Activated T-cell treated with anti-CD3 and anti-CD28 coated beads for 1 hour (primary cell): ENCODE measurements around the gene FAM20C.

Experiments
- DNase-seq: peaks from one replicate; pipeline ENCODE4 v3.0.0-alpha.2; 2020; ENCODE audit warnings: low read depth

FAM20C gene

DNA sequence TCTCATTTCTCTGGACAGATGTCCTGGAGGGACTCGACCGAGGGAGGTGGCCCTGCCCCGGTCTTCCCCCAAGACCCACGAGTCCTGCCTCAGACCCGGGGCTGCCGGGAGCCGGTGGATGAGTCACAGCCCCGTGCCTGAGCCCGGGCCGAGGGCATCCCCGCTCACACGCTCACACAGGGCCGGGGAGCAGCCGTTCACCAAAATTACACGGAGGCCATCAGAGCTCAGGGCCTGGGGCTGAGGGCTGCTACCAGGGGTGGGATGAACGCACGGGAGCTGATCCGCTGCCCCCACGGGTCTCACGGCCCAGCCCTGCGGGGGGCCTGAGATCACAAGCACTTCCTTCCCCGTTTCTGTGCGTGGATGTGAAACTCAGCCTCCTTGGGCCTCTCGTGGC is 17.5 kb downstream of the FAM20C start:
- no peak for DNase-seq

- no peak for DNase-seq
Observed at GRCh38 chr7:210401-210925, 18.1 kb downstream of the FAM20C start.

- DNase-seq, result no peak
Observed at GRCh38 chr7:211033-211714, 18.8 kb downstream of the FAM20C start.

DNA sequence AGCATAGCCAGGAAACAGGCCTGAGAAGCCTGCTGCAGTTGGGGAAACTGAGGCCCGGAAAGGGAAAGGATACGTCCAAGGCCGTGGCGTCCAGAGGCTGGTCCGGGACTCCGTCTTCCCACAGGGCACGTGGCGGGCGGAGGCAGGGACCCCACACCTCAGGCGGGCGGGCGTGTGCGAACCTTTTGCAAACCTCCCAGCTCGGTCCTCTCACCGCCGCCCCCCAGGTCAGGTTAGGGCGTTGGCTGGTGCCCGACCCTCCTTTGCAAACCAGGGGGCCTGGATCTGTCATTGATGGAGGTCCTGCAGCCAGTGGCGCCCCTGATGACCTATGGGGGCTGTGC is 19.3 kb downstream of the FAM20C start:
- DNase-seq, result no peak

GRCh38 chr7:212754-213153 is 20.4 kb downstream of the FAM20C start:
- no peak for DNase-seq

DNA sequence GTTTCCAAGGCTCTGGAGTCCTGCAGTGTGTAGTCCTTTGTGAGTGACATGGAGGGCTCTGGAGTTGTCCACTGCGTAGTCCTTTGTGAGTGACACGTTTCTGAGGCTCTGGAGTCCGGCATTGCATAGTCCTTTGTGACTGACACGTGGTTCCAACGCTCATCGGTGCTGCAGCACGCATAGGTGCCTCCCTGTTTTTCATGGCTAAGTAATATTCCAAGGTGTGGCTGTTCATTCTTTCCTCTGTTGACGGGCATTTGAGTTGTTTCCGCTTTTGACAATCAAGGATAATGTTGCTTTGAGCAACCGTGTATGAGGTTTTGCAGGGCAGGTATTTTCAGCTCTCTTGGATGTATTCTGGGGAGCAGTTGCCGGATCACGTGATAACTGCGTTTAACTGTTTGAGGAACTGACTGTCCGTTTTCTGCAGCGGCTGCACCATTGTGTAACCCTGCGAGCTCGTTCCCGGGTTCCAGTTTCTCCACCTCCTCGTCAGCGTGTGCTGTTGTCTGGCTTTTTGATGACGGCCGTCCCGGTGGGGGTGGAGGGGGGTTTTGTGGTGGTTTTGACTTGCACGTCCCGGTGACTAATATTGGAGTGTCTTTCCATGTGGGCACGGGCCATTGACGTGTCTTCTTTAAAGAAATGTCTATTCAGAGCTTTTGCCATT is 21.1 kb downstream of the FAM20C start:
- DNase-seq, result no peak

DNA sequence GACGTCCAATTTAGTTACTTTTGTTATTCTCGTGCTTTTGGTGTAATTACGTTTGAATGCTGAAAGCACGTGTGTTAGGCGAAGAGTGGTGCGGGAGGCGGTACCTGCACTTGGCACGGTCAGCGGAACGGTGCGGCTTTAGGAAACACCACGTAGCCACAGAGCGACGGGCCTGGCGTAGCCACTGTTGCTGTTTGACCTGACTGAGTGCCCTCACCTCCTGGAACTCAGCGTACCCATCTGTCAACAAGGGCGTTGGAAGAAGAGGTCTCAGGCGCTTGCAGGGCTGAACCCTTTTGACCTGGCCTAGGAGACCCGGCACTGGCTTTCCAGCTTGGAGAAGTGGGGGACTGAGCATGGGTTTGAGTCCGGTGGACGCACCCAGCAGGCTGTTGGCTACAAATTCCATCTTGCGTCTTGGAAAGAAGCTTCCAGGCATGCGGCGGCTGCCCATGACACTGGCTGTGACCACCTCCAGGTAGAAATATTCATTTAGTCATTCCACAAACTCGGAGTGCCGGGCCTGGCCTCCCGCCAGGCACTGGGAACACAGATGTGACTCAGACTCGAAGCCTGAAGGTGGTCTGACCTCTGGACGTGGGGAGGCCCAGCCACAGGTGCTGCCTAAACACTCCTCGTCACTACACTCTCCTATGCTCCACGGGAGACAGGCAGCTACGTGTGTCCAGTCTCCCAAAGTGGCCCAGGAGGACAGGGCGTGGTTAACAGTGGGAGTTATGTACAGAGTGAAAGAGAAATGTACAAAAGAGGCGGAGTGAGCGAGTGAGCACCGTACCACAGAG is 22.2 kb downstream of the FAM20C start:
- DNase-seq, result no peak

- DNase-seq, result no peak
Observed at GRCh38 chr7:216360-217300, 24.3 kb downstream of the FAM20C start.

GRCh38 chr7:217781-218180 is 25.4 kb downstream of the FAM20C start:
- DNase-seq, result no peak

GRCh38 chr7:218316-218715 is 25.9 kb downstream of the FAM20C start:
- no peak for DNase-seq

- no peak for DNase-seq
Observed at GRCh38 chr7:218896-219580, 26.7 kb downstream of the FAM20C start.

DNA sequence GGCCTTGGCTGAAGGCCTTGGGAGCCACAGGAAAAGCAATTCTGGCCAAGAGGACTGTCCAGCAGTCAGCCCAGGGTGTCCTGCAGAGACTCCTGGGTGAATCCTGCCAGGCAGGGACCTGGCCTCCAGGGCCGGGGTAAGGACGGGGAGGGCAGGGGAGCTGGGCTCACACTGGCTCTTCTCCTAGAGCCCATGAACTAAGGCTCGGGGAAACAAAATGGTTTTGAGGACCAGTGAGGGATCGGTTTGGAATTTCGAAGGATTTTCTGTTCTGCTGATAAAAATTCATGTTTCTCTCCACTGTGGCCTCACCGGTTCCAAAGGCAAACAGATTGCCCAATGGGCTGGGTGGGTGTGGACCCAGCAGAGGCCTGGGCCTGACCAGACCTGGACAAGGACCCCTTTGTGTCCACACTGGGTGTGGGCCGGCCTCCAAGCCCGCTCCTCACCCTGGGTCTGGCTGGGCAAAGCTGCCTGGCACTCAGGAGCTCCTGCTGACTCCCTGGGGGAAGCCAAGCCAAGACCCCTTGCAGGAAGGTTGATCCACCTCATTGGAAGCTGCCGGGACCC is 27.3 kb downstream of the FAM20C start:
- no peak for DNase-seq

DNA sequence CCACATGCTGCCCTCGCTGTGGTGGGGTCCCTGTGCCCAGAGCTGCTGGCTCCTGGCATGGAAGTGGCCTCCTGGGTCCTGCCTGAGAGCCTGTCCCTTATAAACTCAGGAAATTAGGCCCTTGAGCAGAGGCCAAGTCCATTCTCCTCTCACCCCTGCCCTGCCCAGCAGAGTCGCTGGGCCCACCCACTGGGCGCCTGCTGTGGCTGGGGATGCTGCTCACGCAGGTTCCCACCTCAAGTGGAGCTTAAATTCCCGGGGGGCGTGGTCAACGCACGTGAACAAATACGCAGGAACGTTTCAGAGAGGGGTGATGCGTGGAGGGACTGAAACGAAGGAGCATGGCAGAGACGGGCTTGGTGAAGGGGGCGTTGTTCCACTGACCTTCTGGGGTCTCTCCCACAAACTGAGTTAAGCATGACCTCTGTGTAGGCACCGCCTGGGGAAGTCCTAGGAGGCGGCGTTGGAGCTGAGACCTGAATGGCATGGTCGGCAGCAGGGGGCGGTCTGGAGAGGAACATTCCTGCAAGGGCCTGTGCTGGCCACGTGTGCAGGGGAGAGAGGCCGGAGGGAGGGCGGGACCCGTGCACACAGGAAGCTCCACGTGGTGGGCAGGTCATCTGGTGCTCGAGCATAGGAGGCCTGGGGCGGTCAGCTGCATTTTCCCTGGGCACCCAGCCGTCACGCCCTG is 27.9 kb downstream of the FAM20C start:
- DNase-seq, result no peak

GRCh38 chr7:221978-222715 is 29.8 kb downstream of the FAM20C start:
- no peak for DNase-seq

- DNase-seq, result no peak
Observed at GRCh38 chr7:222716-223041, 30.3 kb downstream of the FAM20C start.

GRCh38 chr7:223118-223800 is 30.9 kb downstream of the FAM20C start:
- no peak for DNase-seq

GRCh38 chr7:223861-224260 is 31.5 kb downstream of the FAM20C start:
- DNase-seq, result no peak

DNA sequence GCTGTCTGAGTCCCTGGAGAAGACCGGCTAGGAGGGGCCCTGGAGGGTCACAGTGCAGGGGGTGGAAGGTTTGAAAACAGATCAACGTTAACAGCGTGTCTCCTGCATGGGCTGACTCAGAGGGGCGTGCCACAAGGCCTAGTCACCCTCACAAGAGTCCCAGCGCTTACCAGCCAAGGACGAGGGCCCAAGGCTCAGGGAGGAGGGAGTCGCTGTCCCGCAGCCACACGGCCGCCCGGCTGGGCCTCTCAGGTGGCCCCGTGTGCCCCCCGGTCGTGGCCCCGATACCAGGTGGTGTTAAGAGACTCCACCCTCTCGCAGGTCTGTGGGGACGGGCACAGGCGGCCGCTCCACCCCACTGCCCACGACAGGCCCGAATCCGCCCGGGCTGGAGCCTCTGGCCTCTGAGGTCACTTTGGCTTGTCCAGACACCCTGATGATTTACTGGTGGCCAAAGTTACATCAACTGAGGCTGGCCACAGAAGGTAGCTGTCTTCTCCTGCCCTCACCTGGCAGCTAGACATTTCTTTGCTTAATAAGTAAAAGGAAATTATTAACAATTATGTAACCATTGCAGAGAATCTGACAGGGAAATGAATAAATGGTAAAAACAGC is 34.0 kb downstream of the FAM20C start:
- no peak for DNase-seq

GRCh38 chr7:227926-228325 is 35.6 kb downstream of the FAM20C start:
- no peak for DNase-seq
